K562 (cell line): ENCODE measurements around the gene NOS2. TPM values are rescaled to one million over a fixed set of nuclear protein-coding genes. Genes with fewer than 3 reads are reported as not detected.

Source experiments
- ATAC-seq: fragments of 200-7000 bp; cut with Tn5 transposase; 3 replicates; pipeline ENCODE4 v1.9.1; 2020; ENCODE audit warnings: moderate library complexity
- BruUV-seq: library from RNA; stranded (reverse); fragments of 400-500 nt; replicated peaks from 2 replicates; lab custom pipeline; 2021; lab: Mats Ljungman, UMichigan
- CTCF ChIA-PET: fragments of 300-600 bp; formaldehyde crosslinking; extraction: SDS; loops from one replicate; lab custom pipeline; 2021; ENCODE audit warnings: low intra/inter-chr PET ratio; lab: Yijun Ruan, JAX
- POLR2A ChIA-PET: fragments of 300-600, 350-650 bp; sonication (Branson Sonifier 250); formaldehyde crosslinking; extraction: SDS; loops from one replicate; lab custom pipeline; 2021; ENCODE audit warnings: antibody characterized with exemption, inconsistent platforms; lab: Yijun Ruan, JAX
- DNase-seq, 4 experiments: peaks; one replicate each; pipeline versions ENCODE4 v3.0.0 to v3.0.0-alpha.2; 2011 to 2018; ENCODE audit warnings: low spot score in 3 of 4, mixed read lengths in 3 of 4; ENCODE audit errors: extremely low read depth in 1 of 4
- FAIRE-seq: peaks from 2 replicates; lab custom pipeline; 2011; peaks lifted over from hg19 to GRCh38; lab: Jason Lieb, UNC
- H2AFZ ChIP-seq: 2 replicates; pipeline ENCODE4 v1.6.0; 2011; ENCODE audit warnings: low read depth, low read length, control low read depth, inconsistent platforms
- H3K27ac ChIP-seq: fragments of 200-600 bp; 3 replicates; pipeline ENCODE4 v1.8.0; 2011; ENCODE audit warnings: low read depth, mild to moderate bottlenecking, control low read depth, inconsistent platforms, low read length, moderate library complexity, mixed read lengths; ENCODE audit errors: extremely low read depth
- H3K27me3 ChIP-seq, 2 experiments: fragments of 300-600 bp in 1 of 2; 2 replicates in 1 of 2; 3 replicates in 1 of 2; pipeline versions ENCODE4 v1.6.0 to v1.8.0; 2011; ENCODE audit warnings: inconsistent platforms in 2 of 2, low read length in 2 of 2, mild to moderate bottlenecking in 1 of 2, mixed read lengths in 1 of 2, moderate library complexity in 1 of 2; ENCODE audit not compliant: control insufficient read depth in 2 of 2, insufficient read depth in 2 of 2
- H3K36me3 ChIP-seq: fragments of 300-600 bp; 3 replicates; pipeline ENCODE4 v1.8.0; 2011; ENCODE audit warnings: mild to moderate bottlenecking, low read length, inconsistent platforms; ENCODE audit not compliant: control insufficient read depth, insufficient read depth
- H3K4me1 ChIP-seq, 2 experiments: fragments of 200-600 bp in 1 of 2; replicated peaks in 1 of 2; 2 replicates in 1 of 2; 3 replicates in 1 of 2; pipeline versions ENCODE4 v1.5.1 to v1.8.0; 2011; ENCODE audit warnings: inconsistent platforms in 2 of 2, low read length in 2 of 2, mild to moderate bottlenecking in 1 of 2, mixed read lengths in 1 of 2, moderate library complexity in 1 of 2; ENCODE audit not compliant: control insufficient read depth in 2 of 2, insufficient read depth in 2 of 2
- H3K4me2 ChIP-seq: 2 replicates; pipeline ENCODE4 v1.6.1; 2011; ENCODE audit warnings: low read length, control low read depth, inconsistent platforms, mixed read lengths; ENCODE audit not compliant: insufficient read depth
- H3K4me3 ChIP-seq: fragments of 200-600 bp; sonication (generic), shearing (Covaris generic); 2 replicates; pipeline ENCODE4 v1.5.1; 2016; ENCODE audit warnings: control low read depth, inconsistent platforms
- H3K79me2 ChIP-seq: fragments of 200-600 bp; 3 replicates; pipeline ENCODE4 v1.8.0; 2011; ENCODE audit warnings: low read length, inconsistent platforms; ENCODE audit not compliant: control insufficient read depth, insufficient read depth
- H3K9ac ChIP-seq, 2 experiments: 2 replicates each; pipeline versions ENCODE4 v1.6.0 to v1.6.1; 2011; ENCODE audit warnings: low read depth in 2 of 2, low read length in 2 of 2, control low read depth in 1 of 2, inconsistent platforms in 1 of 2, mild to moderate bottlenecking in 1 of 2, mixed read lengths in 1 of 2; ENCODE audit not compliant: insufficient read depth in 1 of 2
- H3K9me1 ChIP-seq: one replicate; pipeline ENCODE4 v1.6.0; 2011; ENCODE audit warnings: inconsistent platforms, mild to moderate bottlenecking, low read length, moderate library complexity; ENCODE audit not compliant: control insufficient read depth, insufficient read depth
- H3K9me3 ChIP-seq: replicated peaks from 2 replicates; pipeline ENCODE4 v1.5.1; 2011; ENCODE audit warnings: low read depth, low read length, inconsistent platforms; ENCODE audit not compliant: control insufficient read depth, insufficient read depth
- H4K20me1 ChIP-seq: replicated peaks from 2 replicates; pipeline ENCODE4 v1.6.1; 2011; ENCODE audit warnings: low read length, inconsistent platforms, mixed read lengths; ENCODE audit not compliant: control insufficient read depth, insufficient read depth
- ATF2 ChIP-seq: sonication (generic); formaldehyde crosslinking; IDR thresholded peaks from 2 replicates; pipeline ENCODE4 v1.8.1; 2022; ENCODE audit warnings: missing genetic modification reagents
- FOXK2 ChIP-seq, 2 experiments: fragments of 450-650 bp; IDR thresholded peaks in 1 of 2; conservative IDR thresholded peaks in 1 of 2; 2 replicates each; pipeline ENCODE4 v1.6.1; 2016; ENCODE audit warnings: low read depth in 2 of 2, mild to moderate bottlenecking in 1 of 2
- FOXO4 ChIP-seq: fragments of 450-650 bp; formaldehyde crosslinking; IDR thresholded peaks from 2 replicates; pipeline ENCODE4 v1.4.0; 2020; ENCODE audit warnings: mild to moderate bottlenecking, moderate library complexity
- KLF10 ChIP-seq: fragments of 250-450 bp; sonication (Bioruptor Pico); IDR thresholded peaks from 2 replicates; pipeline ENCODE4 v1.6.1; 2021; ENCODE audit warnings: matching md5 sums
- KLF16 ChIP-seq: IDR thresholded peaks from 2 replicates; pipeline ENCODE4 v1.6.1; 2016; ENCODE audit warnings: antibody characterized with exemption
- MIER1 ChIP-seq: fragments of 450-650 bp; IDR thresholded peaks from 2 replicates; pipeline ENCODE4 v1.6.1; 2016; ENCODE audit warnings: antibody characterized with exemption, mild to moderate bottlenecking, low read depth
- MITF ChIP-seq: IDR thresholded peaks from 2 replicates; pipeline ENCODE4 v1.6.1; 2014; ENCODE audit warnings: antibody characterized with exemption
- RAD21 ChIP-seq, 2 experiments: fragments of 250-450 bp in 1 of 2; fragments of 450-650 bp in 1 of 2; sonication (Bioruptor Pico) in 1 of 2; formaldehyde crosslinking in 1 of 2; IDR thresholded peaks in 1 of 2; conservative IDR thresholded peaks in 1 of 2; 2 replicates each; pipeline versions ENCODE4 v1.4.0 to v1.8.0; 2020 to 2022; ENCODE audit warnings: mild to moderate bottlenecking in 2 of 2, moderate library complexity in 1 of 2
- SMC3 ChIP-seq: conservative IDR thresholded peaks from 2 replicates; pipeline ENCODE4 v1.6.1; 2011; ENCODE audit warnings: low read depth, low read length, improper control_type of control experiment; ENCODE audit not compliant: insufficient read depth
- SRSF1 ChIP-seq: fragments of 200-400 bp; formaldehyde crosslinking; IDR thresholded peaks from 2 replicates; pipeline ENCODE4 v1.6.1; 2017; ENCODE audit warnings: mild to moderate bottlenecking, low read depth, low read length, moderate library complexity
- ZNF280B ChIP-seq: fragments of 250-450 bp; sonication (Bioruptor Pico); IDR thresholded peaks from 2 replicates; pipeline ENCODE4 v1.5.1; 2021; ENCODE audit warnings: mild to moderate bottlenecking
- WGBS: fragments of 100-300 bp; shearing (Covaris generic); methylation state at CpG from one replicate; pipeline ENCODE4 v1.1.6; 2016; ENCODE audit warnings: low coverage, mixed read lengths; ENCODE audit not compliant: insufficient coverage; ENCODE audit errors: missing lambda C conversion rate; 5-methylcytosine and 5-hydroxymethylcytosine counted together
- in situ Hi-C: fragments of 300-500 bp; cut with MboI; formaldehyde crosslinking; loops from 4 replicates; pipeline ENCODE4 v1.15.0; 2018; ENCODE audit warnings: inconsistent platforms, mixed read lengths
- intact Hi-C: fragments of 100-400 bp; cut with micrococcal nuclease; formaldehyde crosslinking; loops from 2 replicates; pipeline ENCODE4 v1.14.2; 2022
- polyA plus RNA-seq, 8 experiments: library from polyadenylated mRNA; depleted of rRNA in 4 of 8; stranded (reverse) in 5 of 8; unstranded in 3 of 8; fragments of >200 nt; fragmentation: Nextera tagmentation in 2 of 8; fragmentation: Illumina TruSeq in 1 of 8; extraction: Ambion mirVana in 2 of 8; extraction: Trizol in 1 of 8; gene quantifications; 2 replicates each; pipeline versions ENCODE4 v1.2.1 to v1.2.3, GENCODE V29; 2011 to 2014; ENCODE audit warnings: inconsistent platforms in 1 of 8, missing spikeins in 1 of 8
- total RNA-seq, 7 experiments: library from RNA; depleted of rRNA in 6 of 7; stranded (reverse); fragments of >200 nt in 6 of 7; fragmentation: Illumina TruSeq in 2 of 7; extraction: Trizol in 2 of 7; gene quantifications; 2 replicates each; pipeline versions ENCODE4 v1.2.1 to v1.2.3, GENCODE V29; 2011 to 2021; ENCODE audit warnings: low replicate concordance in 1 of 7

Gene NOS2
- total and polyA plus RNA-seq, 9 of the 15 experiments (the other 6 are each of a cell fraction or from before 2014, with no cell fraction given) = not detected

GRCh38 chr17:27756467-27757371 is 43.6 kb downstream of the NOS2 start (continued):
- TF ChIP-seq SMC3 = peak; percentile 58
- TF ChIP-seq FOXK2 (conservative IDR thresholded peaks at IDR 0.05 in 1 of 2, IDR thresholded peaks at IDR 0.05 in 1 of 2; ENCODE audit: low read depth in 2 of 2) = peak; percentile 67 to 72
- peak; percentile 38; the same call in 1 of the 2 replicates for TF ChIP-seq KLF16
- TF ChIP-seq MITF = no peak
- peak; percentile 71 to 87 for TF ChIP-seq RAD21 (CRISPR knock-in tag; conservative IDR thresholded peaks at IDR 0.05 in 1 of 2, IDR thresholded peaks at IDR 0.05 in 1 of 2)

GRCh38 chr17:27755706-27756466 is 44.4 kb downstream of the NOS2 start:
- in situ Hi-C loops (no loop called here), intact Hi-C loops (loop anchor here (1.0 to 5.0 kb wide), 3 partner anchors 102 to 519 kb away; no protein-coding TSS in a partner anchor)
- H3K27ac ChIP-seq = no peak overlapping the region
- BruUV-seq = no TSS peak
- H3K4me2 ChIP-seq = no peak overlapping the region
- POLR2A ChIA-PET = interaction anchor here (0.6 to 0.9 kb wide), 5 partner anchors 99 to 479 kb away, joined by 3 read pairs; no protein-coding TSS in a partner anchor
- no peaks in the 10 kb centered on the region for H3K36me3 ChIP-seq
- no peaks in the 10 kb centered on the region for H3K9me1 ChIP-seq
- DNase-seq (no peak), ATAC-seq (no peak), FAIRE-seq (no peak)
- no peak overlapping the region for H3K4me3 ChIP-seq
- no peak overlapping the region for H2AFZ ChIP-seq
- H3K79me2 ChIP-seq = no peaks in the 10 kb centered on the region
- H3K27me3 ChIP-seq = peaks cover 0 to 23% of the 10 kb centered on the region in 2 experiments; a peak in 2 of 5 replicates
- peaks cover 0 to 10% of the 10 kb centered on the region in 2 experiments; a peak in 3 of 5 replicates for H3K4me1 ChIP-seq
- H3K9me3 ChIP-seq = no peaks in the 10 kb centered on the region
- CTCF ChIA-PET = interaction anchor here (1.1 to 2.7 kb wide), 5 partner anchors 101 to 519 kb away, joined by 3 to 28 read pairs (median 7); no protein-coding TSS in a partner anchor
- peaks cover 11% of the 10 kb centered on the region; the same call in 1 of the 2 replicates for H4K20me1 ChIP-seq
- WGBS = 5% methylated on average over 27 of the region's 28 CpGs
- no peak overlapping the region for H3K9ac ChIP-seq
- TF ChIP-seq SRSF1 = no peak
- no peak for TF ChIP-seq KLF10 (CRISPR knock-in tag)
- no peak for TF ChIP-seq ATF2 (CRISPR knock-in tag)
- TF ChIP-seq FOXO4 (CRISPR knock-in tag) = no peak
- TF ChIP-seq MIER1 = no peak
- TF ChIP-seq ZNF280B (CRISPR knock-in tag) = no peak
